Nephron (organoid): ENCODE results near the gene CNTNAP5.

Experiments
- H3K27ac Mint-ChIP-seq, 3 experiments: 2 replicates each; pipeline ENCODE4 v1.8.0; 2020; ENCODE audit warnings: mixed read lengths in 3 of 3, mild to moderate bottlenecking in 2 of 3, moderate library complexity in 1 of 3
- H3K27me3 Mint-ChIP-seq: 2 replicates; pipeline ENCODE4 v1.8.0; 2021; ENCODE audit warnings: low read depth, mild to moderate bottlenecking, moderate library complexity, mixed read lengths
- H3K36me3 Mint-ChIP-seq: 2 replicates; pipeline ENCODE4 v1.8.0; 2020; ENCODE audit warnings: low read depth, mixed read lengths
- H3K4me1 Mint-ChIP-seq: 2 replicates; pipeline ENCODE4 v1.8.0; 2020; ENCODE audit warnings: mixed read lengths
- H3K4me3 Mint-ChIP-seq, 3 experiments: 2 replicates each; pipeline ENCODE4 v1.8.0; 2020; ENCODE audit warnings: mild to moderate bottlenecking in 3 of 3, mixed read lengths in 3 of 3, moderate library complexity in 2 of 3
- H3K9me3 Mint-ChIP-seq: 2 replicates; pipeline ENCODE4 v1.8.0; 2020; ENCODE audit warnings: mixed read lengths
- TF ChIP-seq, protein P1 (sequence below), 3 experiments: fragments of 200-600 bp; sonication (generic); IDR thresholded peaks; one replicate each; pipeline ENCODE4 v1.5.0; 2021; ENCODE audit warnings: antibody characterized with exemption in 3 of 3; ENCODE audit not compliant: unreplicated experiment in 3 of 3

CNTNAP5 gene

DNA sequence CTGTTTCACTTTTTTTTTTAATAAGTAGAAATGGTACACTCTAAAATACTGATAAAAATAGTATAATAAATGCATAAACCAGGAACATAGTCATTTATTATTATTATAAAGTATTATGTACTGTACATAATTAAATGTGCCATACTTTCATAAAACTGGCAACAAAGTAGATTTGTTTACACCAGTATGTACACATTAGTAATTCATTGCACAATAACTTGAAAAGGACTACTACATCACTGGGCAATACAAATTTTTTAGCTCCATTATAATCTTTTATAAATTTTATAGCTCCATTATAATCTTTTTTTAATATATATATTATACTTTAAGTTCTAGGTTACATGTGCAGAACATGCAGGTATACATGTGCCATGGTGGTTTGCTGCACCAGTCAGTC, 636.5 kb downstream of the CNTNAP5 start:
- no peaks in the 10 kb centered on the region for H3K27me3 Mint-ChIP-seq
- H3K36me3 Mint-ChIP-seq: no peaks in the 10 kb centered on the region
- no peak overlapping the region for H3K4me3 Mint-ChIP-seq
- TF ChIP-seq, protein P1, sequence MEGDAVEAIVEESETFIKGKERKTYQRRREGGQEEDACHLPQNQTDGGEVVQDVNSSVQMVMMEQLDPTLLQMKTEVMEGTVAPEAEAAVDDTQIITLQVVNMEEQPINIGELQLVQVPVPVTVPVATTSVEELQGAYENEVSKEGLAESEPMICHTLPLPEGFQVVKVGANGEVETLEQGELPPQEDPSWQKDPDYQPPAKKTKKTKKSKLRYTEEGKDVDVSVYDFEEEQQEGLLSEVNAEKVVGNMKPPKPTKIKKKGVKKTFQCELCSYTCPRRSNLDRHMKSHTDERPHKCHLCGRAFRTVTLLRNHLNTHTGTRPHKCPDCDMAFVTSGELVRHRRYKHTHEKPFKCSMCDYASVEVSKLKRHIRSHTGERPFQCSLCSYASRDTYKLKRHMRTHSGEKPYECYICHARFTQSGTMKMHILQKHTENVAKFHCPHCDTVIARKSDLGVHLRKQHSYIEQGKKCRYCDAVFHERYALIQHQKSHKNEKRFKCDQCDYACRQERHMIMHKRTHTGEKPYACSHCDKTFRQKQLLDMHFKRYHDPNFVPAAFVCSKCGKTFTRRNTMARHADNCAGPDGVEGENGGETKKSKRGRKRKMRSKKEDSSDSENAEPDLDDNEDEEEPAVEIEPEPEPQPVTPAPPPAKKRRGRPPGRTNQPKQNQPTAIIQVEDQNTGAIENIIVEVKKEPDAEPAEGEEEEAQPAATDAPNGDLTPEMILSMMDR (IDR thresholded peaks at IDR 0.05; ENCODE audit: unreplicated experiment in 3 of 3): no peak
- peaks cover 7% of the 10 kb centered on the region for H3K4me1 Mint-ChIP-seq
- H3K27ac Mint-ChIP-seq: no peak overlapping the region
- no peaks in the 10 kb centered on the region for H3K9me3 Mint-ChIP-seq

DNA sequence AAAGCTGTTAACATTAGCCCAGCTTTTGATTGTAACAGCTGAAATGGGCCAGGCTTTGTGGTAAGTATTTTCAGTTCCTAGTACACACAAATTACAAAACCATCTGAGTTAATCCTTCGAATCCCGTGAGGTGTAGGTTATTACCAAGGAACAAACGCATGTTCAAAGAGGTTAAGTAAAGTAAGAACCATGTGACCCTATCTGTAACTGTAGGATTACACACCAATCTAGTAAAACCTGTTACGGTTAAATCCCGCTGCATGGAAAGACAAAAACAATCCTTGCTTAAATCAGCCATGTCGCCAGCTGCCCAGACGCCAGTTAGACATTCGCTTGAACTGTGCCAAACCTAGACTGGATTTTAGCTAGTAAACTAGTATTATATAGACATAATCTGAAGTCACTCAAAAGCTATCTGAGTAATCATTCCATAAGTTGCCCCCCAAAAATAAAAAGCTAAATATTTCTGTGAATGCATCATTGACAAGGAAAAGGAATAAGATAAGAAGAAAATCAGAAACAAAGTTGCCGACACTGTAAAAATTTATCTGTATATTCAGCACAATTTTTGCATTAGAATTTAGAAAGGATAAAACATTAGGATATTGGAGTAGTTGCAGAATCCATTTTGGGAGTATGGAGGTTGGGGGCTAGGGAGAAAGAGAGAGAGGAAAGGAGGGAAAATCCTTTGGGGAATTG, 638.0 kb downstream of the CNTNAP5 start:
- TF ChIP-seq, protein P1 (IDR thresholded peaks at IDR 0.05; ENCODE audit: unreplicated experiment in 3 of 3): no peak
- Mint-ChIP-seq H3K9me3 (no peaks in the 10 kb centered on the region), H3K36me3 (no peaks in the 10 kb centered on the region), H3K27me3 (no peaks in the 10 kb centered on the region), H3K4me1 (peaks cover 12% of the 10 kb centered on the region), H3K27ac (no peak overlapping the region), H3K4me3 (no peak overlapping the region)

DNA sequence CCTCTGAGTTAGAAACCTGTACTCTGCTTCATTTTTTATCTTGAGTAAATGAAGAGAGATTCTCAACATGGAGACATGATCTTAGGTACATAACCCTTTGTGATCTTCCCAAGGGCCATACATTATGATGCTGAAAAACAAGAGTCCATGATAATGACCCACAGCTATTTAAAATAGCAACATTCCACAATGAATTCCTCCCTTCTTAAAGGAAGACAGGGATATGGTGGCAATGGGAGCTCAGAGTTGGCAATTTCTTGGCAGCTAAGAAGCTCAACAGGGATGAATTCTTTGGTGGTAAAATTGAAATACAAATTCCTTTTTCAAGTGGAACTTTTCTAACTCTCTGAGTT, 638.5 kb downstream of the CNTNAP5 start:
- H3K9me3 Mint-ChIP-seq: no peaks in the 10 kb centered on the region
- H3K4me1 Mint-ChIP-seq: peaks cover 16% of the 10 kb centered on the region
- no peak overlapping the region for H3K27ac Mint-ChIP-seq
- H3K27me3 Mint-ChIP-seq: no peaks in the 10 kb centered on the region
- H3K4me3 Mint-ChIP-seq: no peak overlapping the region
- TF ChIP-seq, protein P1 (IDR thresholded peaks at IDR 0.05; ENCODE audit: unreplicated experiment in 3 of 3): no peak
- no peaks in the 10 kb centered on the region for H3K36me3 Mint-ChIP-seq

DNA sequence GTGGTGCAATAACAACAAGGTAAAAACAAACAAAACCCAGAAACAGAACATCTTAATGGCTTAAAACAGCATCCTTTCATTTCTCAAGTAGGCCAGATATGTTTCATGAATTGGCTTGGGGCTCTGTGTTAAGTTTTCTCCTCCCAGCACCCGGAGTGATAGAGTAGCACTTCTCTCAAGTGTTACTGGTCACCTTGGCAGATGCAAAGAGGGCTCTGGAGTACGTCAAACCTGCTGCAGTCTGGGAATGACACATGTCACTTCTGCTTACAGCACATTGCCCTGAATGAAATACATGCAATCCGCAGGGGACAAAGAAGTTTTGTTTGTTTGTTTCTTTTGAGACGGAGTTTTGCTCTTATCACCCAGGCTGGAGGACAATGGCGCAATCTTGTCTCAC, 639.3 kb downstream of the CNTNAP5 start:
- H3K36me3 Mint-ChIP-seq: no peaks in the 10 kb centered on the region
- H3K9me3 Mint-ChIP-seq: no peaks in the 10 kb centered on the region
- TF ChIP-seq, protein P1 (IDR thresholded peaks at IDR 0.05; ENCODE audit: unreplicated experiment in 3 of 3): no peak
- no peaks in the 10 kb centered on the region for H3K27me3 Mint-ChIP-seq
- H3K4me3 Mint-ChIP-seq: no peak overlapping the region
- no peak overlapping the region for H3K27ac Mint-ChIP-seq
- H3K4me1 Mint-ChIP-seq: peaks cover 20% of the 10 kb centered on the region

DNA sequence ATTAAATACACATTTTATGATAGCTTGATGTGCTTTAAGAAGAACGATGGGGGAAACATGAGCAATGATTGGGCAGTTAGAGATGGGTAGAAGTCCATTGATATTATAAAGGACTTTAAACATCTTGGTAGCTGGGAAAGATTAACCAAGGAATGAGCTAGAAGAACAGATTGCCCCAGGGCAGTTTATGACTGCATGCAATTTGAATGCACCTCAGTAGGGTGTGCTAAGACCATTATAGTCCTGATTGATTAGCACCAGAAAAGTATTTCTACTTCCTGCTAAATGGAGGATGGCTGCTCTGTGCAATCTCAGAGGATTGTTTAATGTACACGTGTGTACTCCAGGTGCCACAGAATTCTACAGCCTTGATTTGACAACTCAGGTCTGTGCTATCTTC, 641.9 kb downstream of the CNTNAP5 start:
- TF ChIP-seq, protein P1 (IDR thresholded peaks at IDR 0.05; ENCODE audit: unreplicated experiment in 3 of 3): no peak
- no peaks in the 10 kb centered on the region for H3K36me3 Mint-ChIP-seq
- no peak overlapping the region for H3K4me3 Mint-ChIP-seq
- H3K9me3 Mint-ChIP-seq: no peaks in the 10 kb centered on the region
- H3K4me1 Mint-ChIP-seq: peaks cover 20% of the 10 kb centered on the region
- no peaks in the 10 kb centered on the region for H3K27me3 Mint-ChIP-seq
- no peak overlapping the region for H3K27ac Mint-ChIP-seq

DNA sequence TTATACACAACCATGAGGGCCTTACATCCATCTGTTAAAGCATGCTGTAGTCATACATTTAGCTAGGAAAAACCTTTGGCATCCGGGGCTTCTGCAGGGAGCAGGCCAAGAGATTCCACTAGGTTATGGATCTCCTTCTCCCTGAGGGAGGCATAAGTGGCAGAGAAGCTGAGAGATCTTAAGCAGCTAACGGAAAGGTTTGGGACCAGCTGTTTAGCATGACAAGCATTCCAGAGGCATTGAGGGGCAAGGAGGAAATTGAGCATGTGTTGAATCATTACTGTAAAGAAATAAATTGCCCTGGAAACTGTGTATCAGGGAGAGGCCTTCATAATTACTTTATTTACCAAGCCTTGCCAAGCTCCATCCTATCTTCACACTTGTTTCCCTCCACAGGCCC, 643.1 kb downstream of the CNTNAP5 start:
- TF ChIP-seq, protein P1 (IDR thresholded peaks at IDR 0.05; ENCODE audit: unreplicated experiment in 3 of 3): no peak
- Mint-ChIP-seq H3K4me3 (no peak overlapping the region), H3K4me1 (peaks cover 17% of the 10 kb centered on the region), H3K9me3 (no peaks in the 10 kb centered on the region), H3K27ac (no peak overlapping the region), H3K27me3 (no peaks in the 10 kb centered on the region), H3K36me3 (no peaks in the 10 kb centered on the region)
